Natural killer cell (primary cell): ENCODE measurements around the gene RUSC2. TPM values are rescaled to one million over a fixed set of nuclear protein-coding genes. Genes with fewer than 3 reads are reported as not detected.
A peak's percentile ranks its signal among the peaks of the same experiment; 100 is the strongest.
"Not testable (repeated sequence)": the region's sequence is repeated elsewhere in the genome, so short reads cannot be mapped to it uniquely, and the experiment has no call there.

Experiments used
- ATAC-seq, 3 donors: fragments of 150-1000 bp in 2 of 3; fragments of 200-7000 bp in 1 of 3; cut with Tn5 transposase; 1 replicate in 1 of 3; 2 replicates in 2 of 3; pipeline ENCODE4 v1.10.0; 2021; ENCODE audit warnings: mild to moderate bottlenecking in 2 of 3, moderate library complexity in 2 of 3
- DNase-seq, 2 donors: peaks; one replicate each; pipeline versions ENCODE4 v3.0.0 to v3.0.0-alpha.2; 2013 to 2021; ENCODE audit warnings: mixed read lengths in 1 of 2
- H3K27ac ChIP-seq: one replicate; pipeline ENCODE4 v1.5.1; 2013; ENCODE audit warnings: mild to moderate bottlenecking, low read length
- H3K27me3 ChIP-seq: one replicate; pipeline ENCODE4 v1.6.1; 2013; ENCODE audit warnings: low read length; ENCODE audit not compliant: control insufficient read depth, insufficient read depth
- H3K36me3 ChIP-seq: one replicate; pipeline ENCODE4 v1.6.1; 2013; ENCODE audit warnings: low read length; ENCODE audit not compliant: control insufficient read depth, insufficient read depth
- H3K4me1 ChIP-seq: one replicate; pipeline ENCODE4 v1.6.1; 2013; ENCODE audit warnings: low read length; ENCODE audit not compliant: control insufficient read depth, insufficient read depth
- H3K4me3 ChIP-seq: one replicate; pipeline ENCODE4 v1.5.1; 2013; ENCODE audit warnings: low read length
- H3K9me3 ChIP-seq: one replicate; pipeline ENCODE4 v1.6.1; 2013; ENCODE audit warnings: low read length; ENCODE audit not compliant: control insufficient read depth, insufficient read depth
- H3K27ac Mint-ChIP-seq, 2 donors: one replicate each; pipeline ENCODE4 v1.8.0; 2022; ENCODE audit warnings: mild to moderate bottlenecking in 2 of 2, mixed read lengths in 2 of 2, moderate library complexity in 1 of 2
- H3K27me3 Mint-ChIP-seq, 2 donors: one replicate each; pipeline ENCODE4 v1.8.0; 2022; ENCODE audit warnings: low read depth in 2 of 2, mixed read lengths in 2 of 2
- H3K36me3 Mint-ChIP-seq: one replicate; pipeline ENCODE4 v1.8.0; 2022; ENCODE audit warnings: mixed read lengths
- H3K4me1 Mint-ChIP-seq, 2 donors: one replicate each; pipeline ENCODE4 v1.8.0; 2022; ENCODE audit warnings: mixed read lengths in 2 of 2
- H3K4me3 Mint-ChIP-seq: one replicate; pipeline ENCODE4 v1.8.0; 2022; ENCODE audit warnings: mild to moderate bottlenecking, moderate library complexity, mixed read lengths
- H3K9me3 Mint-ChIP-seq, 2 donors: one replicate each; pipeline ENCODE4 v1.8.0; 2022; ENCODE audit warnings: mixed read lengths in 2 of 2
- WGBS: methylation state at CpG from one replicate; pipeline ENCODE4 v1.1.7; 2013; ENCODE audit warnings: missing lambda C conversion rate; ENCODE audit not compliant: insufficient coverage; 5-methylcytosine and 5-hydroxymethylcytosine counted together
- intact Hi-C: fragments of 100-400 bp; cut with micrococcal nuclease; formaldehyde crosslinking; loops from one replicate; pipeline ENCODE4 v1.14.2; 2022
- total RNA-seq, 4 donors: library from RNA; stranded (reverse); fragments of 120-200 nt in 1 of 4; gene quantifications; one replicate each; pipeline versions ENCODE4 v1.2.3 to v1.2.4, GENCODE V29; 2013 to 2022
- TF ChIP-seq, protein P1 (sequence below): fragments of 200-600 bp; IDR thresholded peaks from one replicate; pipeline ENCODE4 v1.8.0; 2022; ENCODE audit warnings: antibody characterized with exemption

The RUSC2 gene
- total RNA-seq, 3 donors from 2014 or later (not counting 1 experiment from before 2014, with no cell fraction given), result 2.0 to 7.9 (median 2.5) TPM

- TF ChIP-seq, protein P1, sequence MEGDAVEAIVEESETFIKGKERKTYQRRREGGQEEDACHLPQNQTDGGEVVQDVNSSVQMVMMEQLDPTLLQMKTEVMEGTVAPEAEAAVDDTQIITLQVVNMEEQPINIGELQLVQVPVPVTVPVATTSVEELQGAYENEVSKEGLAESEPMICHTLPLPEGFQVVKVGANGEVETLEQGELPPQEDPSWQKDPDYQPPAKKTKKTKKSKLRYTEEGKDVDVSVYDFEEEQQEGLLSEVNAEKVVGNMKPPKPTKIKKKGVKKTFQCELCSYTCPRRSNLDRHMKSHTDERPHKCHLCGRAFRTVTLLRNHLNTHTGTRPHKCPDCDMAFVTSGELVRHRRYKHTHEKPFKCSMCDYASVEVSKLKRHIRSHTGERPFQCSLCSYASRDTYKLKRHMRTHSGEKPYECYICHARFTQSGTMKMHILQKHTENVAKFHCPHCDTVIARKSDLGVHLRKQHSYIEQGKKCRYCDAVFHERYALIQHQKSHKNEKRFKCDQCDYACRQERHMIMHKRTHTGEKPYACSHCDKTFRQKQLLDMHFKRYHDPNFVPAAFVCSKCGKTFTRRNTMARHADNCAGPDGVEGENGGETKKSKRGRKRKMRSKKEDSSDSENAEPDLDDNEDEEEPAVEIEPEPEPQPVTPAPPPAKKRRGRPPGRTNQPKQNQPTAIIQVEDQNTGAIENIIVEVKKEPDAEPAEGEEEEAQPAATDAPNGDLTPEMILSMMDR, result no peak
Observed at GRCh38 chr9:35470340-35470739, 19.6 kb upstream of the RUSC2 start.

GRCh38 chr9:35470894-35471293 lies 19.0 kb upstream of the RUSC2 start:
- Histone ChIP-seq H3K27ac (no peak overlapping the region), H3K36me3 (no peaks in the 10 kb centered on the region), H3K9me3 (no peaks in the 10 kb centered on the region), H3K27me3 (no peaks in the 10 kb centered on the region), H3K4me3 (no peak overlapping the region), H3K4me1 (no peaks in the 10 kb centered on the region)
- no peaks in the 10 kb centered on the region for H3K4me1 Mint-ChIP-seq
- peaks cover 34 to 48% of the 10 kb centered on the region in 2 donors for H3K27me3 Mint-ChIP-seq
- H3K27ac Mint-ChIP-seq, result no peak overlapping the region
- intact Hi-C loops, result no loop called here
- 92% methylated on average over 4 of the region's 4 CpGs for WGBS
- H3K9me3 Mint-ChIP-seq, result no peaks in the 10 kb centered on the region
- no peak for ATAC-seq
- DNase-seq, result no peak
- H3K36me3 Mint-ChIP-seq, result no peaks in the 10 kb centered on the region
- TF ChIP-seq, protein P1, result no peak
- no peak overlapping the region for H3K4me3 Mint-ChIP-seq

More at GRCh38 chr9:35470340-35470739, 19.6 kb upstream of the RUSC2 start:
- no peak overlapping the region for H3K4me3 Mint-ChIP-seq
- peaks cover 34 to 43% of the 10 kb centered on the region in 2 donors for H3K27me3 Mint-ChIP-seq
- no peaks in the 10 kb centered on the region for H3K4me1 ChIP-seq
- H3K36me3 Mint-ChIP-seq, result no peaks in the 10 kb centered on the region
- intact Hi-C loops, result no loop called here
- no peak for ATAC-seq
- H3K4me1 Mint-ChIP-seq, result no peaks in the 10 kb centered on the region
- no peaks in the 10 kb centered on the region for H3K9me3 ChIP-seq
- H3K27ac Mint-ChIP-seq, result no peak overlapping the region
- H3K4me3 ChIP-seq, result no peak overlapping the region
- no peaks in the 10 kb centered on the region for H3K36me3 ChIP-seq
- no peak overlapping the region for H3K27ac ChIP-seq
- DNase-seq, result no peak
- WGBS, result 85% methylated on average over 1 of the region's 1 CpG
- no peaks in the 10 kb centered on the region for H3K9me3 Mint-ChIP-seq
- H3K27me3 ChIP-seq, result no peaks in the 10 kb centered on the region

DNA sequence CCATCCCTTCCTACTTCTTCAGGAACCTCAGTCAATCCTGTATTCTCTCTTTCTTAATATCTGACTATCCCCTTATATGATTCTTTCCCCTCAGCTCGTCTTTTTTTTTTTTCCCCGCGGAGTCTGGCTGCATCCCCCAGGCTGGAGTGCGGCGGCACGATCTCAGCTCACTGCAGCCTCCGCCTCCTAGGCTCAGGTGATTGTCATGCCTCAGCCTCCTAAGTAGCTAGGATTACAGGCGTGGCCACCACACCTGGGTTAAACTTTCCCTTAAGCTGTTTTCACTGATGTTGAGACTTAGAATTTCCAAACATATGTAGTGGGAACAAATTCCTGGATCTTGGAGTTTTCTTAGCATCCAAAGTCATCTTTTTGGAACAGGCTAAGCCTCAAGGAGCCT lies 13.3 kb upstream of the RUSC2 start:
- H3K4me1 Mint-ChIP-seq, result no peaks in the 10 kb centered on the region
- WGBS, result 86% methylated on average over 8 of the region's 8 CpGs
- Histone ChIP-seq H3K4me1 (no peaks in the 10 kb centered on the region), H3K27ac (no peak overlapping the region), H3K27me3 (peaks cover 11% of the 10 kb centered on the region), H3K4me3 (no peak overlapping the region), H3K9me3 (no peaks in the 10 kb centered on the region), H3K36me3 (no peaks in the 10 kb centered on the region)
- H3K27ac Mint-ChIP-seq, result no peak overlapping the region
- no peak overlapping the region for H3K4me3 Mint-ChIP-seq
- H3K27me3 Mint-ChIP-seq, result peaks cover 25 to 41% of the 10 kb centered on the region in 2 donors
- no peak for DNase-seq
- H3K9me3 Mint-ChIP-seq, result no peaks in the 10 kb centered on the region
- no peak for ATAC-seq
- H3K36me3 Mint-ChIP-seq, result no peaks in the 10 kb centered on the region
- TF ChIP-seq, protein P1, result no peak
- intact Hi-C loops, result loop anchor here (5.0 kb wide), 1 partner anchor 714 kb away; no protein-coding TSS in a partner anchor

- DNase-seq (peak in 1 of 2 donors; percentile 68), ATAC-seq (peak; percentile 67 to 89 (median 75))
- H3K4me1 Mint-ChIP-seq, H3K4me3 ChIP-seq, H3K27ac ChIP-seq, H3K4me3 Mint-ChIP-seq, H3K4me1 ChIP-seq, H3K9me3 Mint-ChIP-seq, H3K27ac Mint-ChIP-seq, H3K36me3 Mint-ChIP-seq, H3K36me3 ChIP-seq, H3K9me3 ChIP-seq: not testable (repeated sequence)
- 13% methylated on average over 4 of the region's 5 CpGs for WGBS
- peaks cover 25 to 41% of the 10 kb centered on the region in 2 donors for H3K27me3 Mint-ChIP-seq
- intact Hi-C loops, result loop anchor here (1.0 to 5.0 kb wide), 3 partner anchors 361 to 715 kb away; no protein-coding TSS in a partner anchor
- H3K27me3 ChIP-seq, result peaks cover 11% of the 10 kb centered on the region
- TF ChIP-seq, protein P1, result peak; percentile 58
Observed at GRCh38 chr9:35477211-35477855, 12.6 kb upstream of the RUSC2 start.
